Prostate gland (tissue), 2 donors: ENCODE data around the gene ZNF816. TPM values are rescaled to one million over a fixed set of nuclear protein-coding genes. Genes with fewer than 3 reads are reported as not detected.

Experiments used
- DNase-seq: peaks from one replicate; pipeline ENCODE4 v3.0.0-alpha.2; 2019; ENCODE audit warnings: low spot score
- H3K27ac ChIP-seq, 2 donors: fragments of 200-600 bp; sonication (generic); 2 replicates each; pipeline ENCODE4 v1.5.1; 2017 to 2019
- H3K27me3 ChIP-seq: fragments of 200-600 bp; sonication (generic); replicated peaks from 2 replicates; pipeline ENCODE4 v1.5.1; 2019; ENCODE audit not compliant: insufficient read depth
- H3K36me3 ChIP-seq, 2 donors: fragments of 200-600 bp; sonication (generic); 1 replicate in 1 of 2; 2 replicates in 1 of 2; pipeline versions ENCODE4 v1.5.1 to v1.8.1; 2017 to 2019
- H3K4me1 ChIP-seq: fragments of 200-600 bp; sonication (generic); replicated peaks from 2 replicates; pipeline ENCODE4 v1.5.1; 2019
- H3K4me3 ChIP-seq, 2 donors: fragments of 200-600 bp; sonication (generic); 2 replicates each; pipeline ENCODE4 v1.5.1; 2017 to 2019
- H3K9me3 ChIP-seq: fragments of 200-600 bp; sonication (generic); 2 replicates; pipeline ENCODE4 v1.5.1; 2017
- CTCF ChIP-seq, 4 experiments: fragments of 200-600 bp in 2 of 4; fragments of 450-650 bp in 2 of 4; sonication (generic) in 2 of 4; IDR thresholded peaks; 1 replicate in 3 of 4; 2 replicates in 1 of 4; pipeline ENCODE4 v1.5.1; 2016 to 2019; ENCODE audit warnings: antibody characterized with exemption in 4 of 4, mild to moderate bottlenecking in 2 of 4, moderate library complexity in 2 of 4
- POLR2A ChIP-seq: fragments of 450-650 bp; IDR thresholded peaks from one replicate; pipeline ENCODE4 v1.6.1; 2016; ENCODE audit warnings: antibody characterized with exemption, mild to moderate bottlenecking
- POLR2AphosphoS5 ChIP-seq: sonication (generic); formaldehyde crosslinking; IDR thresholded peaks from one replicate; pipeline ENCODE4 v1.6.1; 2017; ENCODE audit warnings: antibody characterized with exemption
- WGBS: methylation state at CpG from one replicate; pipeline ENCODE4 v1.1.5; 2018; 5-methylcytosine and 5-hydroxymethylcytosine counted together
- intact Hi-C: fragments of 100-400 bp; cut with DNase I; formaldehyde crosslinking; loops from one replicate; pipeline ENCODE4 v1.14.2; 2022
- total RNA-seq, 2 donors: library from RNA; depleted of rRNA; stranded (reverse); fragments of >200 nt; gene quantifications; one replicate each; pipeline ENCODE4 v1.1.0, GENCODE V29; 2016

The ZNF816 gene
- total RNA-seq, 2 donors from 2014 or later = 15.8 to 31.8 TPM

GRCh38 chr19:53007606-53008005 is 44.9 kb upstream of the ZNF816 start:
- Histone ChIP-seq H3K27ac (peak overlapping the region in 1 of 2 donors; percentile 19), H3K27me3 (no peaks in the 10 kb centered on the region), H3K4me1 (no peaks in the 10 kb centered on the region), H3K9me3 (no peaks in the 10 kb centered on the region), H3K36me3 (no peaks in the 10 kb centered on the region), H3K4me3 (no peak overlapping the region)
- intact Hi-C loops = no loop called here
- DNase-seq = no peak
- TF ChIP-seq CTCF (IDR thresholded peaks at IDR 0.05) (no peak), POLR2A (no peak), POLR2AphosphoS5 (no peak)
- WGBS = 36% methylated on average over 5 of the region's 5 CpGs

DNA sequence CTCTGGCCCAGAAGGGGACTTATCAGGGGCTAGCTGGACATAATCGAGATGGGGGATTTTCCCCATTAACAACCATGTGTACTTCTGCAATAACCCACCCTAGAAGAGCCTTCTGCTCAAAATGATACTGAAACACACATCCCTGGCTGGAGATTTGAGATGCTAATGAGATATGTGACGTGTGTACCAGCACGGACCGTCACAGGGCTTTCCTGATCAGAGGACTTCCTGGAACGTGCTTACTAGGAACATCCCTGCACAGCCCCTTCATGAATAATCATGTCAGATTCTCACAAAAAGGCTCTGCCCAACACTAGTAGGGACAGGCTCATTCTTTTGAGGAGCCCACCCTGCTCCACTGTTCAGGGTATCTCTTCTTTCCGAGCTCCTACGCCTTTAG is 44.5 kb upstream of the ZNF816 start:
- intact Hi-C loops = no loop called here
- no peak for DNase-seq
- no peak overlapping the region for H3K27ac ChIP-seq
- no peaks in the 10 kb centered on the region for H3K9me3 ChIP-seq
- H3K4me1 ChIP-seq = no peaks in the 10 kb centered on the region
- no peak for TF ChIP-seq POLR2AphosphoS5
- WGBS = 59% methylated on average over 7 of the region's 7 CpGs
- H3K36me3 ChIP-seq = no peaks in the 10 kb centered on the region
- H3K4me3 ChIP-seq = no peak overlapping the region
- H3K27me3 ChIP-seq = no peaks in the 10 kb centered on the region

DNA sequence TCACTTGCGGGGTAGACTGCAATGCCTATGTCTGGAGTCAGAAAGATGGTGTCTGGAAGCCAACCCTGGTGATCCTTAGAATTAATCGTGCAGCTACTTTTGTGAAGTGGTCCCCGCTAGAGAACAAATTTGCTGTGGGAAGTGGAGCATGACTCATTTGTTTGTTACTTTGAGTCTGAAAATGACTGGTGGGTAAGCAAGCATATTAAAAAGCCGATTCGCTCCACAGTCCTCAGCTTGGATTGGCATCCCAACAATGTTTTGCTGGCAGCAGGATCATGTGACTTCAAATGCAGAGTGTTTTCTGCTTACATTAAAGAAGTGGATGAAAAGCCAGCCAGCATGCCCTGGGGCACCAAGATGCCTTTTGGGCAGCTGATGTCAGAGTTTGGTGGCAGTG is 41.6 kb upstream of the ZNF816 start:
- TF ChIP-seq CTCF (IDR thresholded peaks at IDR 0.05) (no peak), POLR2AphosphoS5 (no peak), POLR2A (no peak)
- no peak for DNase-seq
- Histone ChIP-seq H3K27me3 (no peaks in the 10 kb centered on the region), H3K36me3 (no peaks in the 10 kb centered on the region), H3K4me3 (no peak overlapping the region), H3K4me1 (no peaks in the 10 kb centered on the region), H3K27ac (no peak overlapping the region), H3K9me3 (no peaks in the 10 kb centered on the region)
- intact Hi-C loops = no loop called here
- 75% methylated on average over 5 of the region's 5 CpGs for WGBS

- Histone ChIP-seq H3K4me1 (no peaks in the 10 kb centered on the region), H3K27ac (no peak overlapping the region), H3K4me3 (no peak overlapping the region), H3K9me3 (no peaks in the 10 kb centered on the region), H3K36me3 (no peaks in the 10 kb centered on the region), H3K27me3 (no peaks in the 10 kb centered on the region)
- DNase-seq = no peak
- TF ChIP-seq POLR2A = no peak
- no peak for TF ChIP-seq POLR2AphosphoS5
- no peak for TF ChIP-seq CTCF (IDR thresholded peaks at IDR 0.05)
- 48% methylated on average over 2 of the region's 2 CpGs for WGBS
- intact Hi-C loops = no loop called here
Measured at GRCh38 chr19:53002479-53002878, 39.8 kb upstream of the ZNF816 start.

GRCh38 chr19:52997975-52998374 is 35.3 kb upstream of the ZNF816 start:
- 81% methylated on average over 9 of the region's 9 CpGs for WGBS
- intact Hi-C loops = no loop called here
- no peak overlapping the region for H3K27ac ChIP-seq
- no peaks in the 10 kb centered on the region for H3K9me3 ChIP-seq
- DNase-seq = no peak
- no peaks in the 10 kb centered on the region for H3K4me1 ChIP-seq
- no peaks in the 10 kb centered on the region for H3K27me3 ChIP-seq
- H3K36me3 ChIP-seq = no peaks in the 10 kb centered on the region
- TF ChIP-seq POLR2A (no peak), POLR2AphosphoS5 (no peak), CTCF (IDR thresholded peaks at IDR 0.05) (no peak)
- H3K4me3 ChIP-seq = no peak overlapping the region
